Measurements from ENCODE around the gene ZNRF2.

GRCh38 chr7:30321089-30321881, 36.9 kb downstream of the ZNRF2 start:
- TF ChIP-seq CTCF (IDR thresholded peaks at IDR 0.05), result no peak
- no peak for TF ChIP-seq POLR2A (IDR thresholded peaks at IDR 0.05)
